Type B pancreatic cell (in vitro differentiated cells): ENCODE results near the gene ADGRG3. TPM values are rescaled to one million over a fixed set of nuclear protein-coding genes. Genes with fewer than 3 reads are reported as not detected.

ENCODE experiments used
- DNase-seq: peaks from one replicate; pipeline ENCODE4 v3.0.0; 2021; ENCODE audit warnings: mixed read lengths; ENCODE audit not compliant: unreplicated experiment; ENCODE audit errors: extremely low spot score
- H3K27ac Mint-ChIP-seq: 2 replicates; pipeline ENCODE4 v1.8.0; 2021; ENCODE audit warnings: mild to moderate bottlenecking, mixed read lengths
- H3K27me3 Mint-ChIP-seq: 2 replicates; pipeline ENCODE4 v1.8.0; 2021; ENCODE audit warnings: mixed read lengths
- H3K36me3 Mint-ChIP-seq: 2 replicates; pipeline ENCODE4 v1.8.0; 2021; ENCODE audit warnings: mixed read lengths
- H3K4me1 Mint-ChIP-seq: one replicate; pipeline ENCODE4 v1.8.0; 2021; ENCODE audit warnings: mixed read lengths; ENCODE audit not compliant: unreplicated experiment
- H3K4me3 Mint-ChIP-seq: 2 replicates; pipeline ENCODE4 v1.8.0; 2021; ENCODE audit warnings: mild to moderate bottlenecking, mixed read lengths
- H3K9me3 Mint-ChIP-seq: 2 replicates; pipeline ENCODE4 v1.8.0; 2021; ENCODE audit warnings: mixed read lengths
- CTCF ChIP-seq: fragments of 200-600 bp; sonication (generic); conservative IDR thresholded peaks from 2 replicates; pipeline ENCODE4 v1.5.0; 2021; ENCODE audit warnings: antibody characterized with exemption, mild to moderate bottlenecking
- total RNA-seq: library from RNA; stranded (reverse); gene quantifications from 2 replicates; pipeline ENCODE4 v1.2.1, GENCODE V29; 2021; ENCODE audit warnings: low replicate concordance

The ADGRG3 gene
- total RNA-seq, 1 donor from 2014 or later = not detected

- peak overlapping the region; percentile 86 for H3K27ac Mint-ChIP-seq
- no peaks in the 10 kb centered on the region for H3K27me3 Mint-ChIP-seq
- no peak for TF ChIP-seq CTCF
- no peak for DNase-seq
- H3K36me3 Mint-ChIP-seq = no peaks in the 10 kb centered on the region
- H3K9me3 Mint-ChIP-seq = no peaks in the 10 kb centered on the region
- H3K4me3 Mint-ChIP-seq = peak overlapping the region; percentile 30
- H3K4me1 Mint-ChIP-seq = peaks cover 43% of the 10 kb centered on the region
Observed at GRCh38 chr16:57621521-57622271, 46.4 kb upstream of the ADGRG3 start.

DNA sequence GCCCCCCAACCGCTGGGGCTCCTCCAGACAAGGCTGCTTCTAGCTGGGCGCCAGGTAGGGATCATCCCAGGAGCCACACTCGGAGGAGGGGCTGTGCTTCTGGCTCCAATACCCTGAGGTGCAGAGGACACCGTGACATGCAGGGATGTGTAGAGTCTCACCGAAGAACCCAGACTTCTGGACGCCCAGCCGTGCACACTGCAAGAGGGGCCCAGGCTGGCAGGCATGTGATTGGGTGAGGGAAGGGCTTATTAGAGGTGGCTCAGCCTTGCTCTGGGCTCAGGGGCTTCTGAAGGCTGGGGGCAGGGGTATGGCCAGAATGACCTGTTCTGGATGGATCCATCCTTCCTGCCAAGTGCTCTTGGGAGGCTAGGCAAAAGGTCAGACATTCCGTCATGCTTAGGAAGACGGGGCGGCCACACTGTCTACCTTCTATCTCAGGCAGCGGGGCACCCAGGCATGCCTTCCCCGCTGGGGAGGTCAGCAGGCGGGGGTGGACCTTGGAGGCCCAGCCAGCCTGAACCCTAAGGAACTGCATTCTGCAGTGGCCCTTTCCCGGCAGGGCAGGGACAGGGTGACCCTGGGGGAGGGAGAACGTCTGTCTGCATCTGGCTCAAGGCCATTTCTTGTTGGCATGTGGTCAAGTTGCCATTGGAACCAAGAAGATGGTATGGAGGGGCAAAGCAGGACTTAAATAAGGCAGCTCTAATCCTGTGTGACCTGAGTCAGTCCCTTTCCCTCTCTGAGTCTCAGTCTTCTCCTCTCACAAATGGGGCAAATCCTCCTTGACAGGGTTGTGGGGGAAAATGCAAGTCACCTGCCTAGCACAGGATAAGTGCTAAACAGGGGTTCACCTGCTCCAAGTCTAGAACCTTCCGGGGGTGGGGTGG is 45.5 kb upstream of the ADGRG3 start:
- peak overlapping the region; percentile 86 for H3K27ac Mint-ChIP-seq
- H3K36me3 Mint-ChIP-seq = no peaks in the 10 kb centered on the region
- H3K27me3 Mint-ChIP-seq = peaks cover 3% of the 10 kb centered on the region
- peak overlapping the region; percentile 30 for H3K4me3 Mint-ChIP-seq
- DNase-seq = no peak
- H3K4me1 Mint-ChIP-seq = peaks cover 52% of the 10 kb centered on the region
- no peak for TF ChIP-seq CTCF
- no peaks in the 10 kb centered on the region for H3K9me3 Mint-ChIP-seq

- no peak overlapping the region for H3K4me3 Mint-ChIP-seq
- TF ChIP-seq CTCF = no peak
- peaks cover 55% of the 10 kb centered on the region for H3K4me1 Mint-ChIP-seq
- no peaks in the 10 kb centered on the region for H3K9me3 Mint-ChIP-seq
- peak overlapping the region; percentile 48 for H3K27ac Mint-ChIP-seq
- H3K27me3 Mint-ChIP-seq = peaks cover 3% of the 10 kb centered on the region
- no peaks in the 10 kb centered on the region for H3K36me3 Mint-ChIP-seq
- DNase-seq = no peak
Observed at GRCh38 chr16:57623251-57624043, 44.7 kb upstream of the ADGRG3 start.

DNA sequence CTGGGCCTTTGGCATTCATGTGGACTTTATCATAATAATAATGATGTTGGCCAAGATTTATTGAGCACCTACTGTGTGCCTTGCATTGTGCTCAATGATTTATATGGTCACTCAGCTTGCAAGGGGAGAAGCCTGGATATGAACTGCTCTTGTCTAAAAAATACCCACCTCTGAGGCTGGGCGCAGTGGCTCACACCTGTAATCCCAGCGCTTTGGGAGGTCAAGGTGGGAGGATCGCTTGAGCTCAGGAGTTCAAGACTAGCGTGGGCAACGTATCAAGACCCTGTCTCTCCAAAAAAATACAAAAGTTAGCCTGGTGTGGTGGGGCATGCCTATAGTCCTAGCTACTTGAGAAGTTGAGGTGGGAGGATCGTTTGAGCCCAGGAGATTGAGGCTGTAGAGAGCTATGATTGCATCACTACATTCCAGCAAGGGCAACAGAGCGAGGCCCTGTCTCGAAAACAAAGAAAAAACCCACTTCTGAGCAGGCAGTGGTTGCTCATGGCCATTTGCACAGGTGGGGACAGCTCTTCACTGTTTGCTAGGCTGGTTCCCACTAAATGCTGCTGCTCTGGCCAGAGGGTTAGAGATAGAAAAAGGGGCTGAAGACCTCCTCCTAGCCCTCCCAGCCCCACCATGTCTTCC is 43.9 kb upstream of the ADGRG3 start:
- TF ChIP-seq CTCF = no peak
- Mint-ChIP-seq H3K4me3 (no peak overlapping the region), H3K36me3 (no peaks in the 10 kb centered on the region), H3K9me3 (no peaks in the 10 kb centered on the region), H3K27ac (no peak overlapping the region), H3K27me3 (peaks cover 3% of the 10 kb centered on the region), H3K4me1 (peaks cover 55% of the 10 kb centered on the region)
- DNase-seq = no peak
